Mammary epithelial cell (primary cell): ENCODE measurements around the gene RSPH3.

Experiments used
- EZH2 ChIP-seq: IDR thresholded peaks from 2 replicates; pipeline ENCODE4 v1.6.1; 2012; ENCODE audit warnings: low read length, inconsistent platforms, borderline replicate concordance
- TF ChIP-seq, protein P1 (sequence below), 2 donors: IDR thresholded peaks in 1 of 2; conservative IDR thresholded peaks in 1 of 2; 2 replicates each; pipeline ENCODE4 v1.5.1; 2011 to 2012; ENCODE audit warnings: inconsistent platforms in 2 of 2, low read length in 2 of 2, mild to moderate bottlenecking in 2 of 2, control low read depth in 1 of 2, low read depth in 1 of 2; ENCODE audit not compliant: insufficient read depth in 1 of 2; ENCODE audit errors: extremely low read depth in 1 of 2

DNA sequence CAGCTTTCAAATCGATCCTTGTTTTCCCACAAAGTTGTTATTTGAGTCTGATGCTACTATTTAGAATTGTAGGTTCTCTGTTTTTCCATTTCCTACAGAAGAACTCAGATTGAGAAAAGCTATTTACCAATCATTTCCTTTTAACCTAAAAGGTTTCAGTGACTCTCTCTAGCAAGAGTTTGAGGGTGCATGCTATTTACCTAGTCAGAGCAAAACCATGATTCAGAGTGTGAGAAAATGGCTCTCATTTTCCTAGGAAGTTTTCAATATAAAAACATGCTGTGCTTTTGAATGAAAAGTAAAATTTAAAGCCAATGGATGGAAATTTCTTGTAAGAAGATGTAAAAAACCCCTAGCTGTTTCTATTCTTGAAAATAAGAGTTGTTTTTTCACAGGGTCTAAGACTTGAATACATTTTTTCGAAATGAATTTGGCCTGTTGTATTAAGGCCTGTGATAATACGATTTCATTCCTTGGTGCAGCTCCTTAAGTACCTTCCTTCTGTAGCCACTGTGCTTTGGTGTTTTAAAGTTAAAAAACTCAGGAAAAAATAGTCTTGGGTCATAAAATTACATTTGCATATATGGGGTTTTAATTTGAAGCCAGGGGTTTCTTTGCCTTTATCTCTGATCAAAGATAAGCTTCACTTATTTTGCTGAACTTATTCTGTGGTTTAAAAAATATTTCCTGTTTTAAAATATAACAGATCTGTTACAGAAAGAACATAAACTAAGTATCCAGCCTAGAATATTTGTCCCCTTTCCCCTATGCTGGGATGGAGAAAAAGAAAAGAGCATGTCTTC lies 18.0 kb upstream of the RSPH3 start:
- TF ChIP-seq, protein P1, sequence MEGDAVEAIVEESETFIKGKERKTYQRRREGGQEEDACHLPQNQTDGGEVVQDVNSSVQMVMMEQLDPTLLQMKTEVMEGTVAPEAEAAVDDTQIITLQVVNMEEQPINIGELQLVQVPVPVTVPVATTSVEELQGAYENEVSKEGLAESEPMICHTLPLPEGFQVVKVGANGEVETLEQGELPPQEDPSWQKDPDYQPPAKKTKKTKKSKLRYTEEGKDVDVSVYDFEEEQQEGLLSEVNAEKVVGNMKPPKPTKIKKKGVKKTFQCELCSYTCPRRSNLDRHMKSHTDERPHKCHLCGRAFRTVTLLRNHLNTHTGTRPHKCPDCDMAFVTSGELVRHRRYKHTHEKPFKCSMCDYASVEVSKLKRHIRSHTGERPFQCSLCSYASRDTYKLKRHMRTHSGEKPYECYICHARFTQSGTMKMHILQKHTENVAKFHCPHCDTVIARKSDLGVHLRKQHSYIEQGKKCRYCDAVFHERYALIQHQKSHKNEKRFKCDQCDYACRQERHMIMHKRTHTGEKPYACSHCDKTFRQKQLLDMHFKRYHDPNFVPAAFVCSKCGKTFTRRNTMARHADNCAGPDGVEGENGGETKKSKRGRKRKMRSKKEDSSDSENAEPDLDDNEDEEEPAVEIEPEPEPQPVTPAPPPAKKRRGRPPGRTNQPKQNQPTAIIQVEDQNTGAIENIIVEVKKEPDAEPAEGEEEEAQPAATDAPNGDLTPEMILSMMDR (conservative IDR thresholded peaks at IDR 0.05 in 1 of 2, IDR thresholded peaks at IDR 0.05 in 1 of 2; ENCODE audit: extremely low read depth in 1 of 2, insufficient read depth in 1 of 2, low read depth in 1 of 2, low read length in 2 of 2), result no peak
- TF ChIP-seq EZH2, result no peak
